PFSK-1 (cell line): ENCODE results near the gene GMCL2.

Experiments
- POLR2AphosphoS5 ChIP-seq: IDR thresholded peaks from 2 replicates; pipeline ENCODE4 v1.6.1; 2012; ENCODE audit warnings: low read depth, mild to moderate bottlenecking, control low read depth, low read length, moderate library complexity
- REST ChIP-seq, 2 experiments: IDR thresholded peaks; 2 replicates each; pipeline versions ENCODE4 v1.6.1 to v1.8.0; 2011 to 2012; ENCODE audit warnings: low read depth in 2 of 2, low read length in 2 of 2, control low read depth in 1 of 2, inconsistent platforms in 1 of 2, mild to moderate bottlenecking in 1 of 2, moderate library complexity in 1 of 2; ENCODE audit not compliant: insufficient read depth in 1 of 2
- SIN3A ChIP-seq: IDR thresholded peaks from 2 replicates; pipeline ENCODE4 v1.6.1; 2012; ENCODE audit warnings: mild to moderate bottlenecking, low read length, moderate library complexity, borderline replicate concordance; ENCODE audit not compliant: insufficient read depth

- TF ChIP-seq REST (IDR thresholded peaks at IDR 0.05; ENCODE audit: insufficient read depth in 1 of 2, low read depth in 2 of 2, low read length in 2 of 2) (peak; percentile 9 to 61; a peak in 1 of 4 replicates), SIN3A (peak; percentile 90; the same call in 1 of the 2 replicates), POLR2AphosphoS5 (peak; percentile 99)
Measured at GRCh38 chr5:178204182-178204934, 17.2 kb upstream of the GMCL2 start, which contains the start of gene HNRNPAB.
